GM21576 (cell line): ENCODE data around the gene PCDH11X.
"Not testable (repeated sequence)": the region's sequence is repeated elsewhere in the genome, so short reads cannot be mapped to it uniquely, and the experiment has no call there.

ENCODE experiments used
- ATAC-seq: cut with Tn5 transposase; IDR thresholded peaks from one replicate; pipeline ENCODE4 v1.9.1; 2021; ENCODE audit warnings: mild to moderate bottlenecking, moderate library complexity; ENCODE audit not compliant: unreplicated experiment

Gene PCDH11X, protein sequence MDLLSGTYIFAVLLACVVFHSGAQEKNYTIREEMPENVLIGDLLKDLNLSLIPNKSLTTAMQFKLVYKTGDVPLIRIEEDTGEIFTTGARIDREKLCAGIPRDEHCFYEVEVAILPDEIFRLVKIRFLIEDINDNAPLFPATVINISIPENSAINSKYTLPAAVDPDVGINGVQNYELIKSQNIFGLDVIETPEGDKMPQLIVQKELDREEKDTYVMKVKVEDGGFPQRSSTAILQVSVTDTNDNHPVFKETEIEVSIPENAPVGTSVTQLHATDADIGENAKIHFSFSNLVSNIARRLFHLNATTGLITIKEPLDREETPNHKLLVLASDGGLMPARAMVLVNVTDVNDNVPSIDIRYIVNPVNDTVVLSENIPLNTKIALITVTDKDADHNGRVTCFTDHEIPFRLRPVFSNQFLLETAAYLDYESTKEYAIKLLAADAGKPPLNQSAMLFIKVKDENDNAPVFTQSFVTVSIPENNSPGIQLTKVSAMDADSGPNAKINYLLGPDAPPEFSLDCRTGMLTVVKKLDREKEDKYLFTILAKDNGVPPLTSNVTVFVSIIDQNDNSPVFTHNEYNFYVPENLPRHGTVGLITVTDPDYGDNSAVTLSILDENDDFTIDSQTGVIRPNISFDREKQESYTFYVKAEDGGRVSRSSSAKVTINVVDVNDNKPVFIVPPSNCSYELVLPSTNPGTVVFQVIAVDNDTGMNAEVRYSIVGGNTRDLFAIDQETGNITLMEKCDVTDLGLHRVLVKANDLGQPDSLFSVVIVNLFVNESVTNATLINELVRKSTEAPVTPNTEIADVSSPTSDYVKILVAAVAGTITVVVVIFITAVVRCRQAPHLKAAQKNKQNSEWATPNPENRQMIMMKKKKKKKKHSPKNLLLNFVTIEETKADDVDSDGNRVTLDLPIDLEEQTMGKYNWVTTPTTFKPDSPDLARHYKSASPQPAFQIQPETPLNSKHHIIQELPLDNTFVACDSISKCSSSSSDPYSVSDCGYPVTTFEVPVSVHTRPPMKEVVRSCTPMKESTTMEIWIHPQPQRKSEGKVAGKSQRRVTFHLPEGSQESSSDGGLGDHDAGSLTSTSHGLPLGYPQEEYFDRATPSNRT (N-terminal part only)

DNA sequence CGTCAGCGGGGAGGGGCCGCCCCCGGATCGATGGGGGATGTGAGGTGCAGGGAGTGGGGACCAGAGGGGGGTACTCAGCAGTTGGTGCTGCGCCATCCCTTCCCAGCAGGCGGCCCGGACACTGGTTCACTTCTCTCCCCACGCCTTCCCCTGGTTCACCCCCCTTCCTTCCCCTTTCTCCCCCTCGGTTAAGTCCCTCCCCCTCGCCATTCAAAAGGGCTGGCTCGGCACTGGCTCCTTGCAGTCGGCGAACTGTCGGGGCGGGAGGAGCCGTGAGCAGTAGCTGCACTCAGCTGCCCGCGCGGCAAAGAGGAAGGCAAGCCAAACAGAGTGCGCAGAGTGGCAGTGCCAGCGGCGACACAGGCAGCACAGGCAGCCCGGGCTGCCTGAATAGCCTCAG is at the start of gene PCDH11X:
PCDH11X (plus strand) TSS at position 241 of the 400 bp plus-strand sequence. CDS start 56,130 bp downstream, outside the sequence.
- ATAC-seq, result not testable (repeated sequence)

DNA sequence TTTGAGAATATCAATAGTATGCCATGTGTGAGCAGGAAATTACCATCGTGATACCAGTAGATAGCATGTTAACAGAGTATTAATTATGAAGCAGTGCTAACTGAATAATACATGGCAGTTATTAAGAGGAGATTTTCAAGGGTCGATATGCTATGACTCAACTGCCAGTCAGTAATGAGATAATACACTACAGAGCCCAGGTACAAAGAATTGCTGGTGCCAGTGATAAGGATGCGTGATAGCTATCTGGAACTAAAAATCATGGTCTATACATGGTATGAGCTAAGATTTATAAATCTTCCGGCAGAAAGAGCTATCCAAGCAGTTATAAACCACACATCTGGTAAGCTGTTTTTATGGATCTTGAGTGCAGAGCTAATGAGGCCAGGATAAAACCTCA is 31.7 kb upstream of the PCDH11X start:
- ATAC-seq, result not testable (repeated sequence)

DNA sequence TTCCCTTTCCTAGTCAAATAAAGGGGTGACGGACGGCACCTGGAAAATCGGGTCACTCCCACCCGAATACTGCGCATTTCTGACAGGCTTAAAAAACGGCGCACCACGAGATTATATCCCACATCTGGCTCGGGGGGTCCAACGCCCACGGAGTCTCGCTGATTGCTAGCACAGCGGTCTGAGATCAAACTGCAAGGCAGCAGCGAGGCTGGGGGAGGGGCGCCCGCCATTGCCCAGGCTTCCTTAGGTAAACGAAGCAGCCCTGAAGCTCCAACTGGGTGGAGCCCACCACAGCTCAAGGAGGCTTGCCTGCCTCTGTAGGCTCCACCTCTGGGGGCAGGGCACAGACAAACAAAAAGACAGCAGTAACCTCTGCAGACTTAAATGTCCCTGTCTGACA is 26.2 kb upstream of the PCDH11X start:
- not testable (repeated sequence) for ATAC-seq

DNA sequence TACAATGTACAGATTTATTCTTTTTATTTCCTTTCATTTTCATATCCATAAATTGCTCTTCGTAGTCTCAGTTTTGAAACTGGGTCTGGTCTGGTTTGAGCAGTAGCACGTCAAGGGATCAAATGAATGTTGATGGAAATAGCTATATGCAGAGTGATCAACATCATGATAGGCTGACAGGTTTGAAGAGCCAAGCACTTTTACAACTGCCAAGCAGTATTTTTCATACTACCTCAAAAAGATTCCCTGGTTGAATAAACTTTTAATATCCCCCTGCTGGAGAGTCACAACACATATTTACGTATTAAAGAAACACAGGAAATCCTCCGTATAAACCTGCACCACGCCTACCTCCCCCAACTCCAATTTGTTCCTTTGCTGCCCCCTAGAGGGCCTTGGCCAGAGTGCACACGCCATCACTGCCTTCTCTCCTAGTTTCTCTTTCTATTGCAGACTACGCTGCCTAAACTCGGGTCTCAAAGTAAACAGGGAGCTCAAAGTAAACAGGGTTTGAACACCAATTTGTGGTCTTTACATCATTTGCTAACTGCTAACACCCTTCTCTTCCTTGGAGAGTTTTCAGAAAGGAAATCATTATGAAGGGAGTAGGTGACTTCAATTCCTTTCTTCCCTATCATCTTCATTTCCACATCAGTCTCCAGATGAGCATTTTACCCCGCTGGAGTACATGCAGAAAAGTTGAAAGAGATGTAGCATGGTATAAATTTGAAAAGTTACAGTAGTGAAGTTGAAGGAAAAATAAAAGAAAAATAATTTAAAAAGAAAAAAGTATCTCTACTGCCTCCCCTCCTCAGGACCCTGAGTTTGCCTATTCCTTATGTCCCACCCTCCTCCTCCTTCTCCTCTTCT is 8.3 kb upstream of the PCDH11X start:
- ATAC-seq, result peak; percentile 100

DNA sequence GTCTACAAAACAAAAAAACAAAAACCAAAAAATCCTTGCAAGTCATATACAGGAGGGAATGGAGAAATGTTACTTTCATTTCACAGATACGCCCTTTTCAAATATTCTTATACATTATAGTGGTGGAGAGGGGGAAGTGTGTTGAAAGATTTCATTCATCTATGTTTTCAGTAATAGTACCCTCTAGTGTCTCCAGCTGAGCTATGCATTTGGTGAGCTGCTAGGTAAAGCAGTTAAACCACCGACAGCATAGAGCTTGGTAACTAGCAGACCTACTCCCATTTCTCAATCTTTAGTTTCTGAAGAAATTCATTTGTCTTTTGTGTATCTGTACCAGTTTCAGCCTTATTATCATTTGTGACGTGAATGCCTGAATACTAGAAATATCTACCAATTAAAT is 5.2 kb upstream of the PCDH11X start:
- not testable (repeated sequence) for ATAC-seq

DNA sequence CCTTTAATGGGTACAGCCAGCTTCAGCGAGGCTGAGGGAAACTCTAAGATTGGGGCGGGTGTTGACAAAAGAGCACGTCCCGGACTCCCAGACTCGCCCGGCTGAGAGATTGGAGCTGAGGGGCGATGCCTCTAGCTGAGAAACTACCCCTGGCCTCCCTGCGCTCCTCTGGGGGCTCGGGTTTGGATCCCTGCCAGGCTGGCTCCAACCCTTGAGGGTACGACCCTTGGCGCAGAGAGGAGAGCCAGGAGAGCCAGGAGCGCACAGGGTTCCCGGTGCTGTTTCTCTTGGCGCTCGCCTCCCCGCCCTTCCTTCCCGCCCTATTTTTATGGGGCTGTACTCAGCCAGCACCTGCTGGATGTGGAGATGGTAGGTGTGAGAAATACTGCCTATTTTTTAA is 833 bp downstream of the PCDH11X start:
- not testable (repeated sequence) for ATAC-seq

DNA sequence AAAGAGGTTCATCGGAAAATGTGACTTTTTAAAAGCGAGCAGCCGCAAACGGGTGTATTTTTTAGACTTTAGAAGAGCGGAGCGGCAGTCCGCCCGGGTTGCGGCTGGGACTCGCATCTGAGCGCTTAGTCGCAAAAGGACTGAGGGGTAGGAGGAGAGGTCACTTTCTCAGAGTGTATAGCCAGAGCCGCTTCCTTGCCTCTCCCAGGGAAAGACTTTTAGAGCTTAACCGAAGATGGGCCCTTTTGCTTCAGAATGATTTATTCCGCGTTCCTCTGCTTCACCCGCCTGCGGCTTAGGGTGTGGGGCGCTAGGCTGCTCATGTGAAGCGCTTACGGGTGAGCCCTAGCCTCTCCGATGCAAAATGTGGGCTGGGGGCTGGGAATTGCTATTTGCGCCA is 1.5 kb downstream of the PCDH11X start:
- ATAC-seq, result not testable (repeated sequence)

DNA sequence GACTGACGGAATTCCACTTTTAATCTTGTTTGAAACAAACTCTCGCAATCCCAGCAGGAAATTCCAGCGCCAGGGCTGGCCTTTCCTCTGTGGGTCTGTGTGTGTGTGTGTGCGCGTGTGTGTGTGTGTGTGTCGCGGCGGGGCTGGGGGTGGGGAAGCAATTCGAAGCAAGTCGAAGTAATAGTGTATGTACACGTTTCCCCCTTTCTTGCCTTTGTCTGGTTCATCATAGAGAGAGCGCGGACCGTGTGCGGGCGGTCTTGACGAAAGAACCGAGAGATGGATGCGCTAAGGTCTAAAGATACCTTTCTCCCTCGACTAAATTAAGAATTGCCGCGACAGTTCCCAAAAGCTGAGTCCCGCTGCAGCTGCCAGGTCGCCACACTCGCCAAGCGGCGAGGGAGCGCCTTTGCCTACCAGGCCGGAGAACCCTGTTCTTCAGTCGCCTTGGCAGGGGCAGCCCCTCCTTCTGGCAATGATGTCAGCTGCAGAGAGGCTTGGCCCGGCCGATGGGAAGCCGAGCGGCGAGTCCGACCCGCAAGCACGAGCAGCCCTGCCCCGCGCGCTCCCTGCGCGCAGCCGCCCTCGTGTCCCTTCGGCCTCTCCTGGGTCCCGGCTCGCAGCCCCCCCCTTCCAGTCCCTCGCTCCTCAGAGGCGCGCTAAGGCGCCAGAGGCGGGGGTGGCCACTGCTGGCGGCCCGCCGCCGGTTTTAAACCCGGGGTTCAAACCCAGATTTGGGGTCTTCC is 2.6 kb downstream of the PCDH11X start:
- not testable (repeated sequence) for ATAC-seq

DNA sequence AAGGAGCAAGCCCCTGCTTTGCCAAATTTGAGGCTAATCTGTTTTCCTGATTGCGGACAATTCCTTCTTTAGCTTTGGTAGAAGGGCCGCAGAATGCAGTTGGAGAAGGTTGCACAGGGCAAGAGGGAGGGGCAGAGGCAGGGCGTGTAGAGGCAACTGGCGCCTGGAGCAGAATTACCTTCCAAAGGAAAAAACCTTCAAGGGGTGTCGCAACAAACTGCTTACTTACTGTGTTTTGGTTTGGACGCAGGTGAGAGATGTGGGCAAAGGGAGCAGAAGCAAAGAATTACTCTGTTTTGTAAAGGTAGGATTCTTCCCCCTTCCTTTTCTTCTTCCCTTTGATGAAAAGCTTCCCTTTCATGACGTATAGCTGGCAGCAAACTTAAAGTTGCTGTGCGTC is 3.6 kb downstream of the PCDH11X start:
- ATAC-seq, result not testable (repeated sequence)

DNA sequence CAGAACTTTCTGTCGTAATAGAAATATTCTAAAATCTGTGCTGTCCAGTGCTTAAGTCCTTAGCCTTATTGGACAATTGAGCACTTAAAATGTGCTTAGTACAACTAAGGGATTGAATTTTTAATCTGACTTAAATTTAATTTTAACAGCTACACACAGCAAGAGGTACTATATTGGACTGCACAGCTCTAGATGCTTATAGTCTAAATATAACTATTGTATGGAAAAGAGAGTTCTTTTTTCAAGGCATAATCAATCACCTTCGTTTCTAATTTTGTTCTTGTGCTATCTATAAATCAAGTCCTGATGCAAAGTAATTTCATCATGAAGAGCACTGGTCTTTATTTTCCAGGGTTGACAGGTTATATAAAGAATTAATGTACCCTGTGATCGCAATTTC is 38.4 kb downstream of the PCDH11X start:
- not testable (repeated sequence) for ATAC-seq

DNA sequence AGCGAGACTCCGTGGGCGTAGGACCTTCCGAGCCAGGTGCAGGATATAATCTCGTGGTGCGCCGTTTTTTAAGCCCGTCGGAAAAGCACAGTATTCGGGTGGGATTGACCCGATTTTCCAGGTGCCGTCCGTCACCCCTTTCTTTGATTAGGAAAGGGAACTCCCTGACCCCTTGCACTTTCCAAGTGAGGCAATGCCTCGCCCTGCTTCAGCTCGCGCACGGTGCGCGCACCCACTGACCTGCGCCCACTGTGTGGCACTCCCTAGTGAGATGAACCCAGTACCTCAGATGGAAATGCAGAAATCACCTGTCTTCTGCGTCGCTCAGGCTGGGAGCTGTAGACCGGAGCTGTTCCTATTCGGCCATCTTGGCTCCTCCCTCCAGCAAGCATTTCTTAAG is 46.1 kb downstream of the PCDH11X start:
- ATAC-seq, result not testable (repeated sequence)
